K562 (cell line): ENCODE data around the gene B4GALNT3. TPM values are rescaled to one million over a fixed set of nuclear protein-coding genes. Genes with fewer than 3 reads are reported as not detected.
A peak's percentile ranks its signal among the peaks of the same experiment; 100 is the strongest.

Experiments
- CBX1 ChIP-seq: sonication (generic); IDR thresholded peaks from 2 replicates; pipeline ENCODE4 v1.6.1; 2016; ENCODE audit warnings: antibody characterized with exemption, low read depth, mild to moderate bottlenecking
- FOSL1 ChIP-seq: fragments of 200-800 bp; sonication (Bioruptor generic); conservative IDR thresholded peaks from 2 replicates; pipeline ENCODE4 v1.6.1; 2016; ENCODE audit warnings: missing genetic modification characterization, missing compliant biosample characterization
- HNRNPH1 ChIP-seq: fragments of 200-400 bp; formaldehyde crosslinking; optimal IDR thresholded peaks from 2 replicates; pipeline ENCODE3; 2017; ENCODE audit warnings: low read depth, mild to moderate bottlenecking, low read length, moderate library complexity
- MITF ChIP-seq: IDR thresholded peaks from 2 replicates; pipeline ENCODE4 v1.6.1; 2014; ENCODE audit warnings: antibody characterized with exemption
- NR2C1 ChIP-seq, 2 experiments: fragments of 450-650 bp; IDR thresholded peaks; 2 replicates each; pipeline ENCODE4 v1.6.1; 2017; ENCODE audit warnings: mild to moderate bottlenecking in 2 of 2, antibody characterized with exemption in 1 of 2, inconsistent platforms in 1 of 2, missing compliant biosample characterization in 1 of 2, missing genetic modification characterization in 1 of 2
- RBFOX2 ChIP-seq: fragments of 200-400 bp; formaldehyde crosslinking; IDR thresholded peaks from 2 replicates; pipeline ENCODE4 v1.6.1; 2017; ENCODE audit warnings: low read depth, mild to moderate bottlenecking, low read length, moderate library complexity
- SIN3A ChIP-seq, 2 experiments: fragments of 150-350 bp in 1 of 2; IDR thresholded peaks; 2 replicates each; pipeline ENCODE4 v1.6.1; 2011 to 2016; ENCODE audit warnings: borderline replicate concordance in 2 of 2, low read depth in 2 of 2, low read length in 2 of 2, mild to moderate bottlenecking in 2 of 2, moderate library complexity in 2 of 2; ENCODE audit not compliant: control insufficient read depth in 1 of 2
- SRSF1 ChIP-seq: fragments of 200-400 bp; formaldehyde crosslinking; IDR thresholded peaks from 2 replicates; pipeline ENCODE4 v1.6.1; 2017; ENCODE audit warnings: mild to moderate bottlenecking, low read depth, low read length, moderate library complexity
- TEAD4 ChIP-seq, 2 experiments: sonication (generic) in 1 of 2; formaldehyde crosslinking in 1 of 2; IDR thresholded peaks; 2 replicates each; pipeline versions ENCODE4 v1.6.1 to v1.8.0; 2012 to 2022; ENCODE audit warnings: borderline replicate concordance in 1 of 2, inconsistent platforms in 1 of 2, low read length in 1 of 2, mild to moderate bottlenecking in 1 of 2, missing genetic modification reagents in 1 of 2
- UBTF ChIP-seq, 2 experiments: IDR thresholded peaks; 2 replicates each; pipeline ENCODE4 v1.6.1; 2012; ENCODE audit warnings: improper control_type of control experiment in 2 of 2, low read depth in 2 of 2, low read length in 2 of 2, borderline replicate concordance in 1 of 2
- ZBTB7A ChIP-seq: IDR thresholded peaks from 2 replicates; pipeline ENCODE4 v1.6.1; 2011; ENCODE audit warnings: low read depth, mild to moderate bottlenecking, low read length, moderate library complexity, borderline replicate concordance; ENCODE audit not compliant: control insufficient read depth
- ZNF232 ChIP-seq: sonication (generic); formaldehyde crosslinking; IDR thresholded peaks from 2 replicates; pipeline ENCODE4 v1.8.0; 2022; ENCODE audit warnings: mild to moderate bottlenecking, missing genetic modification reagents
- ZNF324 ChIP-seq: fragments of 250-450 bp; sonication (Bioruptor Pico); IDR thresholded peaks from 2 replicates; pipeline ENCODE4 v1.4.0; 2020; ENCODE audit warnings: mild to moderate bottlenecking
- polyA plus RNA-seq, 8 experiments: library from polyadenylated mRNA; depleted of rRNA in 4 of 8; stranded (reverse) in 5 of 8; unstranded in 3 of 8; fragments of >200 nt; fragmentation: Nextera tagmentation in 2 of 8; fragmentation: Illumina TruSeq in 1 of 8; extraction: Ambion mirVana in 2 of 8; extraction: Trizol in 1 of 8; gene quantifications; 2 replicates each; pipeline versions ENCODE4 v1.2.1 to v1.2.3, GENCODE V29; 2011 to 2014; ENCODE audit warnings: inconsistent platforms in 1 of 8, missing spikeins in 1 of 8
- total RNA-seq, 7 experiments: library from RNA; depleted of rRNA in 6 of 7; stranded (reverse); fragments of >200 nt in 6 of 7; fragmentation: Illumina TruSeq in 2 of 7; extraction: Trizol in 2 of 7; gene quantifications; 2 replicates each; pipeline versions ENCODE4 v1.2.1 to v1.2.3, GENCODE V29; 2011 to 2021; ENCODE audit warnings: low replicate concordance in 1 of 7
- TF ChIP-seq, protein P1 (sequence below): fragments of 250-450 bp; sonication (Bioruptor Pico); IDR thresholded peaks from 2 replicates; pipeline ENCODE4 v1.4.0; 2020
- TF ChIP-seq, protein P2 (sequence below): fragments of 450-650 bp; IDR thresholded peaks from 2 replicates; pipeline ENCODE4 v1.6.1; 2014; ENCODE audit warnings: low read depth, mild to moderate bottlenecking, moderate library complexity, borderline replicate concordance

The B4GALNT3 gene
- total and polyA plus RNA-seq, 9 of the 15 experiments (the other 6 are each of a cell fraction or from before 2014, with no cell fraction given): 0.04 to 0.36 (median 0.10) TPM; not detected in 6

DNA sequence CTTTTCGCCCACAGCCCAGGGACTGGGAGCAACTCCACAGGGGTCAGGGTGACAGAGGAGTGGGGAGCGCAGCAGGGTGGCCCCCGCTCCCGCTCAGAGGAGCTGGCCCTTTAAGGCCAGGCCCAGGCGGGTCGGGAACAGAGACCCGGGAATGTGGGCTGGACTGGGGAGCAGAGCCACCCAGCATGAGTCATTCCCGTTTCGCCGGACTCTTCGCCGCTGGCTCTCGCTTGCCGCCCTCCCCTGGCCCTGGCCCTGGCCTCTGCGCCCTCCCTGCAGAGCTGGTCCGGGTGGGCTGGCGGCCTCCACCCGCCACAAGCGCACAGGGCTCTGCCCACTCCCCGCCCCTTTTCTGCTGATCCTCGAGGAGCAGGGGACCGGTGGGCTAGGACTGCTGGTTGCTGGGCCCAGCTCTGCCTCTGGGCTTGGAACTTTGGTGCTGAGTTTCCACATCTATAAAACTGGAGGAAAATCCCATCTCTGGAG, 110.7 kb downstream of the B4GALNT3 start (continued):
- TF ChIP-seq, protein P1, sequence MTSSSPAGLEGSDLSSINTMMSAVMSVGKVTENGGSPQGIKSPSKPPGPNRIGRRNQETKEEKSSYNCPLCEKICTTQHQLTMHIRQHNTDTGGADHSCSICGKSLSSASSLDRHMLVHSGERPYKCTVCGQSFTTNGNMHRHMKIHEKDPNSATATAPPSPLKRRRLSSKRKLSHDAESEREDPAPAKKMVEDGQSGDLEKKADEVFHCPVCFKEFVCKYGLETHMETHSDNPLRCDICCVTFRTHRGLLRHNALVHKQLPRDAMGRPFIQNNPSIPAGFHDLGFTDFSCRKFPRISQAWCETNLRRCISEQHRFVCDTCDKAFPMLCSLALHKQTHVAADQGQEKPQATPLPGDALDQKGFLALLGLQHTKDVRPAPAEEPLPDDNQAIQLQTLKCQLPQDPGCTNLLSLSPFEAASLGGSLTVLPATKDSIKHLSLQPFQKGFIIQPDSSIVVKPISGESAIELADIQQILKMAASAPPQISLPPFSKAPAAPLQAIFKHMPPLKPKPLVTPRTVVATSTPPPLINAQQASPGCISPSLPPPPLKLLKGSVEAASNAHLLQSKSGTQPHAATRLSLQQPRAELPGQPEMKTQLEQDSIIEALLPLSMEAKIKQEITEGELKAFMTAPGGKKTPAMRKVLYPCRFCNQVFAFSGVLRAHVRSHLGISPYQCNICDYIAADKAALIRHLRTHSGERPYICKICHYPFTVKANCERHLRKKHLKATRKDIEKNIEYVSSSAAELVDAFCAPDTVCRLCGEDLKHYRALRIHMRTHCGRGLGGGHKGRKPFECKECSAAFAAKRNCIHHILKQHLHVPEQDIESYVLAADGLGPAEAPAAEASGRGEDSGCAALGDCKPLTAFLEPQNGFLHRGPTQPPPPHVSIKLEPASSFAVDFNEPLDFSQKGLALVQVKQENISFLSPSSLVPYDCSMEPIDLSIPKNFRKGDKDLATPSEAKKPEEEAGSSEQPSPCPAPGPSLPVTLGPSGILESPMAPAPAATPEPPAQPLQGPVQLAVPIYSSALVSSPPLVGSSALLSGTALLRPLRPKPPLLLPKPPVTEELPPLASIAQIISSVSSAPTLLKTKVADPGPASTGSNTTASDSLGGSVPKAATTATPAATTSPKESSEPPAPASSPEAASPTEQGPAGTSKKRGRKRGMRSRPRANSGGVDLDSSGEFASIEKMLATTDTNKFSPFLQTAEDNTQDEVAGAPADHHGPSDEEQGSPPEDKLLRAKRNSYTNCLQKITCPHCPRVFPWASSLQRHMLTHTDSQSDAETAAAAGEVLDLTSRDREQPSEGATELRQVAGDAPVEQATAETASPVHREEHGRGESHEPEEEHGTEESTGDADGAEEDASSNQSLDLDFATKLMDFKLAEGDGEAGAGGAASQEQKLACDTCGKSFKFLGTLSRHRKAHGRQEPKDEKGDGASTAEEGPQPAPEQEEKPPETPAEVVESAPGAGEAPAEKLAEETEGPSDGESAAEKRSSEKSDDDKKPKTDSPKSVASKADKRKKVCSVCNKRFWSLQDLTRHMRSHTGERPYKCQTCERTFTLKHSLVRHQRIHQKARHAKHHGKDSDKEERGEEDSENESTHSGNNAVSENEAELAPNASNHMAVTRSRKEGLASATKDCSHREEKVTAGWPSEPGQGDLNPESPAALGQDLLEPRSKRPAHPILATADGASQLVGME (CRISPR knock-in tag): no peak
- peak; percentile 86 for TF ChIP-seq FOSL1
- no peak for TF ChIP-seq ZNF232 (CRISPR knock-in tag)
- TF ChIP-seq, protein P2, sequence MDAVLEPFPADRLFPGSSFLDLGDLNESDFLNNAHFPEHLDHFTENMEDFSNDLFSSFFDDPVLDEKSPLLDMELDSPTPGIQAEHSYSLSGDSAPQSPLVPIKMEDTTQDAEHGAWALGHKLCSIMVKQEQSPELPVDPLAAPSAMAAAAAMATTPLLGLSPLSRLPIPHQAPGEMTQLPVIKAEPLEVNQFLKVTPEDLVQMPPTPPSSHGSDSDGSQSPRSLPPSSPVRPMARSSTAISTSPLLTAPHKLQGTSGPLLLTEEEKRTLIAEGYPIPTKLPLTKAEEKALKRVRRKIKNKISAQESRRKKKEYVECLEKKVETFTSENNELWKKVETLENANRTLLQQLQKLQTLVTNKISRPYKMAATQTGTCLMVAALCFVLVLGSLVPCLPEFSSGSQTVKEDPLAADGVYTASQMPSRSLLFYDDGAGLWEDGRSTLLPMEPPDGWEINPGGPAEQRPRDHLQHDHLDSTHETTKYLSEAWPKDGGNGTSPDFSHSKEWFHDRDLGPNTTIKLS: no peak
- TF ChIP-seq MITF: no peak
- no peak for TF ChIP-seq UBTF (IDR thresholded peaks at IDR 0.05; ENCODE audit: borderline replicate concordance in 1 of 2, low read depth in 2 of 2, low read length in 2 of 2)
- no peak for TF ChIP-seq TEAD4 (IDR thresholded peaks at IDR 0.05; ENCODE audit: low read length)
- TF ChIP-seq TEAD4 (CRISPR knock-in tag; IDR thresholded peaks at IDR 0.05; ENCODE audit: borderline replicate concordance): no peak
- TF ChIP-seq HNRNPH1: no peak
- 0 out of 2 replicates have a peak, but pooled peaks have one; percentile 3 for TF ChIP-seq NR2C1 (IDR thresholded peaks at IDR 0.05)
- no peak for TF ChIP-seq NR2C1 (tag; IDR thresholded peaks at IDR 0.05)
- peak; percentile 26; the same call in 1 of the 2 replicates for TF ChIP-seq ZBTB7A
- TF ChIP-seq SRSF1: no peak
- TF ChIP-seq ZNF324 (CRISPR knock-in tag): no peak
- no peak for TF ChIP-seq SIN3A (IDR thresholded peaks at IDR 0.05; ENCODE audit: borderline replicate concordance in 2 of 2, control insufficient read depth in 1 of 2, low read depth in 2 of 2, low read length in 2 of 2)
- TF ChIP-seq CBX1: no peak
- peak; percentile 45; the same call in 1 of the 2 replicates for TF ChIP-seq RBFOX2
